ENCODE data around the gene CGA. TPM values are rescaled to one million over a fixed set of nuclear protein-coding genes. Genes with fewer than 3 reads are reported as not detected.

CGA gene
- total RNA-seq, 1 donor from 2014 or later = not detected

DNA sequence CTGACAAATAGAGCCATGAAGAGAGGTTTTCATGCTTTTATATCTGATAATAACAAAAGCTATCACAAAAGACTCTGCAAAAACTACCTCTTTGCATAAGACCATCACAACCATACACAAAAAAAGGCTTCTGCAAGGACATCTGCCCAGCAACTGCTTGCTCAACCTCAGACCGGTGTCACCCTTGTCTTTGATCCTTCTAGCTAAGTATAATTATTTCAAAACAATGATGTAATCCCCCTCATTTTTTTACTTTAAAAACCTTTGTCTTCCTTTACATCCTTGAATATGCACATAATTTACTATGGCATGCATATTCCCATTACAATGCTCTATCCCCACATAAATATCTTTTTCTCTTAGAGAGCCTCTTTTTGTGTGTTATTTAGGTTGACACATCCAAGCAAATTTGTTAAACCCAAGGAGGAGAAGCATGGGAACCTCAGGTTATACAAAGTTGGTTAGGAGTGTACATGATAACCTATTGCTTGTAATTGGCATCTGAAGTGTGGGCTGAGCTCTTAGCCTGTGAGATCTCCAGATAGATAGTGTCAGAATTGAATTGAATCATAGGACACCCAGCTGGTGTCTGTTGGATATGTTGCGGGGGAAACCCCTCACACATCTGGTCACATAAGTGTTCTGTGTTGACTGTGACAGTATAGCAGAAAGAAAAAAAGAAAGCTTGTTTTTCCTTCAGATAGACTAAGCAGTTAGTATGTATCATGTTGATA, 20.7 kb upstream of the CGA start:
- H3K4me3 Mint-ChIP-seq = no peak overlapping the region
- intact Hi-C loops (cut with micrococcal nuclease) = no loop called here
- H3K9me3 Mint-ChIP-seq = no peaks in the 10 kb centered on the region
- DNase-seq (no peak), ATAC-seq (ENCODE audit: low read depth) (peak; percentile 34)
- TF ChIP-seq, protein P1, sequence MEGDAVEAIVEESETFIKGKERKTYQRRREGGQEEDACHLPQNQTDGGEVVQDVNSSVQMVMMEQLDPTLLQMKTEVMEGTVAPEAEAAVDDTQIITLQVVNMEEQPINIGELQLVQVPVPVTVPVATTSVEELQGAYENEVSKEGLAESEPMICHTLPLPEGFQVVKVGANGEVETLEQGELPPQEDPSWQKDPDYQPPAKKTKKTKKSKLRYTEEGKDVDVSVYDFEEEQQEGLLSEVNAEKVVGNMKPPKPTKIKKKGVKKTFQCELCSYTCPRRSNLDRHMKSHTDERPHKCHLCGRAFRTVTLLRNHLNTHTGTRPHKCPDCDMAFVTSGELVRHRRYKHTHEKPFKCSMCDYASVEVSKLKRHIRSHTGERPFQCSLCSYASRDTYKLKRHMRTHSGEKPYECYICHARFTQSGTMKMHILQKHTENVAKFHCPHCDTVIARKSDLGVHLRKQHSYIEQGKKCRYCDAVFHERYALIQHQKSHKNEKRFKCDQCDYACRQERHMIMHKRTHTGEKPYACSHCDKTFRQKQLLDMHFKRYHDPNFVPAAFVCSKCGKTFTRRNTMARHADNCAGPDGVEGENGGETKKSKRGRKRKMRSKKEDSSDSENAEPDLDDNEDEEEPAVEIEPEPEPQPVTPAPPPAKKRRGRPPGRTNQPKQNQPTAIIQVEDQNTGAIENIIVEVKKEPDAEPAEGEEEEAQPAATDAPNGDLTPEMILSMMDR (IDR thresholded peaks at IDR 0.05) = no peak
- no peaks in the 10 kb centered on the region for H3K36me3 Mint-ChIP-seq (ENCODE audit: low read depth)
- ChIA-PET CTCF (interaction anchor here (0.9 kb wide), 1 partner anchor 8 kb away, joined by 3 read pairs; no protein-coding TSS in a partner anchor), POLR2A (no interaction called here)
- H3K27ac Mint-ChIP-seq = no peak overlapping the region
- peaks cover 15% of the 10 kb centered on the region for H3K4me1 Mint-ChIP-seq
- H3K27me3 Mint-ChIP-seq = no peaks in the 10 kb centered on the region

DNA sequence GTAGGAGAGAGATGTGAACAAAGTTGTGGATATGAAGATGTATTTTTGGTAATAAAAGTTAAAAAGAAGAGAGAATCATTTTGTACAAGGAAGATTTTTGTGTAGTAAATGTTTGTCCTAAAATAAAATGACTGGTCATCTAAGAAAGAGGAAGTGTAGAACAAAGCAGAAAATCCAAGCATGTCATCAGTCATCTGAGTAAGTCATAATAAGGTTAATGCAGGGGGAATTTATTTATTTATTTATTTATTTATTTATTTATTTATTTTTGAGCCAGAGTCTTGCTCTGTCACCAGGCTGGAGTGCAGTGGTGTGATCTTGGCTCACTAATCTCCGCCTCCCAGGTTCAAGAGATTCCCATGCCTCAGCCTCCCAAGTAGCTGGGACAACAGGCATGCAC, 15.7 kb upstream of the CGA start:
- no peaks in the 10 kb centered on the region for H3K27me3 Mint-ChIP-seq
- no peak overlapping the region for H3K4me3 Mint-ChIP-seq
- ATAC-seq (ENCODE audit: low read depth) (no peak), DNase-seq (no peak)
- H3K27ac Mint-ChIP-seq = no peak overlapping the region
- TF ChIP-seq, protein P1 (IDR thresholded peaks at IDR 0.05) = no peak
- intact Hi-C loops (cut with micrococcal nuclease) = no loop called here
- ChIA-PET CTCF (no interaction called here), POLR2A (no interaction called here)
- peaks cover 7% of the 10 kb centered on the region for H3K4me1 Mint-ChIP-seq
- no peaks in the 10 kb centered on the region for H3K9me3 Mint-ChIP-seq
- H3K36me3 Mint-ChIP-seq (ENCODE audit: low read depth) = no peaks in the 10 kb centered on the region

DNA sequence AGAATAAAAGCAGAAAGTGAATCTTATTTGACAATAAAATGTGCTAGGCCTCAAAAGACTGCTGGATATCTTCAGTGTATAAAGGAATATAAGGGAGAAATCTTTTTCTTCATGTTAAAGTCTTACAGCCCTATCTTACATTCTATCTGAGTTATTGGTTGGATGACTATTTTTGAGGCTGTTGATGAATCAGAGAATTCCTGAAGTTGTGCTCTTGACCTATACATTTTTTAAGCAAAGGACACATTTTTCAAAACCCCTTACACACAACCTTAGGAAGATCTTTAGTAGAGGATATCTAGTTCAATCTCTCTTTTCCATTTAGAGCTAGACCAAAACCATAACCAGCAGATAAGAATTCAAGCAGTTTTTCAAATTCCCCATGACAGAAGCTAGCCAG, 10.9 kb upstream of the CGA start:
- POLR2A ChIA-PET = no interaction called here
- H3K4me1 Mint-ChIP-seq = peaks cover 5% of the 10 kb centered on the region
- no peak overlapping the region for H3K27ac Mint-ChIP-seq

DNA sequence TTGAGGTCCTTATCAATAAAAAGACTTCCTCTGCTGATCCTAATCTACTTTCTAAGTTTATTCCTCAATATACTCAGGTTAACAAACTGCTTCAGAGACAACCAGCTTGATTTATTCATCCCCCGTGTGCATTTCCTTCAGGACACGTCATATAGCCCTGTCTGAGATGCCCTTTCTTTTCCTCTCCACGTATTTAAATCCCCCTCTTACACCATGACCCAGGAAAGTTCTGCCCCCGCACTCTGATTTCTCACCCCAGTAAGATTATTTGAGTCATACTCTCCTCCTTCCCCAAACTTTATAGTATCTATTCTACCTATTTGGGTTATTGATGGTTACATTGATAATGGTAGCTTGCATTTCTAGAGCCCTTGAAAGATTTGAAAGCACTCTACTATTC, 9.8 kb upstream of the CGA start:
- H3K4me1 Mint-ChIP-seq = peaks cover 9% of the 10 kb centered on the region
- no peak overlapping the region for H3K27ac Mint-ChIP-seq
- no peak for ATAC-seq (ENCODE audit: low read depth)
- TF ChIP-seq, protein P1 (IDR thresholded peaks at IDR 0.05) = no peak
- no peak for DNase-seq
- no peaks in the 10 kb centered on the region for H3K27me3 Mint-ChIP-seq
- POLR2A ChIA-PET = no interaction called here
- H3K4me3 Mint-ChIP-seq = no peak overlapping the region
- no peaks in the 10 kb centered on the region for H3K36me3 Mint-ChIP-seq (ENCODE audit: low read depth)
- CTCF ChIA-PET = no interaction called here
- intact Hi-C loops (cut with micrococcal nuclease) = no loop called here
- H3K9me3 Mint-ChIP-seq = no peaks in the 10 kb centered on the region

More for the DNA sequence above, 10.9 kb upstream of the CGA start:
- H3K36me3 Mint-ChIP-seq (ENCODE audit: low read depth) = no peaks in the 10 kb centered on the region
- H3K9me3 Mint-ChIP-seq = no peaks in the 10 kb centered on the region
- no peak for ATAC-seq (ENCODE audit: low read depth)
- TF ChIP-seq, protein P1 (IDR thresholded peaks at IDR 0.05) = no peak
- CTCF ChIA-PET = no interaction called here
- H3K4me3 Mint-ChIP-seq = no peak overlapping the region
- no peaks in the 10 kb centered on the region for H3K27me3 Mint-ChIP-seq
- intact Hi-C loops (cut with micrococcal nuclease) = no loop called here
- no peak for DNase-seq

DNA sequence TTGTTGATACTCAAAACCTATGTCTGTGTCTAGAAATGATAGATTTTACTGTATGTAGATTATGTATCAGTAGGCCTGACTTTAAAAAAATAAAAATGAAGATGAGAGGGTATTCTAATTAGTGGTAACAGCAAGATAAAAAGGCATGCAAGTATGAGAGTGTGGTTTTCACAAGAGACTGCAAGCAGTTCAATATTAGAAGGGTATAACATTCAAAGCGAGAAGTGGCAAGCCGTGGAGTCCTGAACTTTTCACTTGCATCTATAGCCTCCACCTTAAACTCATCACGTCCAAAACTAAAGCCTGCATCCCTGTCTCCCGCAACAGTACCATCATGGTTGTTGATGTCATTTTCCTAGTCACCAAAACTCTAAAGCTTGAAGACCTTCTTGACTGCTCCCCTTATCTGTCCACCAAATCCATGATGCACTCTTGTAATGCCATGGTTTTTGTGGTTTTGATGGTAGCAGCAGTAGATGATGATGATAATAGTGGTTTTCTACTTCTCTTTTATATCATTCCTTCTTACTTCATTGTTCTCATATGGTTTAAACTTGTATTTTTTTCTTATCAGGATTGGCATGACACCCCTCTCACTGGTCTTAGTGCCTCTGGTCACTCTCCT, 9.2 kb upstream of the CGA start:
- intact Hi-C loops (cut with micrococcal nuclease) = no loop called here
- Mint-ChIP-seq H3K9me3 (no peaks in the 10 kb centered on the region), H3K36me3 (ENCODE audit: low read depth) (no peaks in the 10 kb centered on the region), H3K27me3 (no peaks in the 10 kb centered on the region), H3K4me3 (no peak overlapping the region), H3K4me1 (peaks cover 15% of the 10 kb centered on the region), H3K27ac (no peak overlapping the region)
- ATAC-seq (ENCODE audit: low read depth) = no peak
- TF ChIP-seq, protein P1 (IDR thresholded peaks at IDR 0.05) = no peak
- DNase-seq = no peak
- ChIA-PET CTCF (no interaction called here), POLR2A (no interaction called here)
